Caco-2 (cell line): ENCODE measurements around the gene ZNF141. TPM values are rescaled to one million over a fixed set of nuclear protein-coding genes. Genes with fewer than 3 reads are reported as not detected.
"Not testable (repeated sequence)": the region's sequence is repeated elsewhere in the genome, so short reads cannot be mapped to it uniquely, and the experiment has no call there.

Source experiments
- BruUV-seq: library from RNA; stranded (reverse); fragments of 400-500 nt; replicated peaks from 2 replicates; lab custom pipeline; 2021; lab: Mats Ljungman, UMichigan
- CTCF ChIA-PET: fragments of 300-600 bp; sonication (Branson Sonifier 250); formaldehyde crosslinking; loops from one replicate; lab custom pipeline; 2022; ENCODE audit warnings: antibody characterized with exemption; lab: Charles Lee
- POLR2A ChIA-PET: fragments of 300-600 bp; sonication (Branson Sonifier 250); formaldehyde crosslinking; loops from one replicate; lab custom pipeline; 2022; ENCODE audit warnings: antibody characterized with exemption; lab: Charles Lee
- DNase-seq, 2 experiments: peaks; one replicate each; pipeline versions ENCODE4 v3.0.0 to v3.0.0-alpha.2; 2020 to 2022
- H3K27me3 ChIP-seq: replicated peaks from 2 replicates; pipeline ENCODE4 v1.6.0; 2011; ENCODE audit warnings: low read length; ENCODE audit not compliant: control insufficient read depth, insufficient read depth
- H3K36me3 ChIP-seq: 2 replicates; pipeline ENCODE4 v1.5.1; 2011; ENCODE audit warnings: low read length; ENCODE audit not compliant: control insufficient read depth, insufficient read depth
- H3K4me1 ChIP-seq: fragments of 250-450 bp; sonication (Bioruptor Pico); 2 replicates; pipeline ENCODE4 v1.5.1; 2020; ENCODE audit warnings: mild to moderate bottlenecking
- H3K4me3 ChIP-seq: 2 replicates; pipeline ENCODE4 v1.5.1; 2011; ENCODE audit warnings: low read depth, mild to moderate bottlenecking, control low read depth, low read length
- H3K9me3 ChIP-seq: fragments of 250-450 bp; sonication (Bioruptor Pico); 2 replicates; pipeline ENCODE4 v1.5.1; 2020; ENCODE audit warnings: mild to moderate bottlenecking, moderate library complexity
- H3K27ac Mint-ChIP-seq: one replicate; pipeline ENCODE4 v1.8.0; 2022; ENCODE audit warnings: mixed read lengths; ENCODE audit not compliant: unreplicated experiment
- H3K27me3 Mint-ChIP-seq: one replicate; pipeline ENCODE4 v1.8.0; 2022; ENCODE audit warnings: mixed read lengths; ENCODE audit not compliant: insufficient read depth, unreplicated experiment
- H3K36me3 Mint-ChIP-seq: one replicate; pipeline ENCODE4 v1.8.0; 2022; ENCODE audit warnings: mild to moderate bottlenecking, mixed read lengths; ENCODE audit not compliant: insufficient read depth, unreplicated experiment
- H3K4me1 Mint-ChIP-seq: one replicate; pipeline ENCODE4 v1.8.0; 2022; ENCODE audit warnings: low read depth, mixed read lengths; ENCODE audit not compliant: unreplicated experiment
- H3K4me3 Mint-ChIP-seq: one replicate; pipeline ENCODE4 v1.8.0; 2022; ENCODE audit warnings: mild to moderate bottlenecking, moderate library complexity, mixed read lengths; ENCODE audit not compliant: unreplicated experiment
- H3K9me3 Mint-ChIP-seq: one replicate; pipeline ENCODE4 v1.8.0; 2022; ENCODE audit warnings: mixed read lengths; ENCODE audit not compliant: unreplicated experiment
- intact Hi-C: fragments of 100-400 bp; cut with micrococcal nuclease; formaldehyde crosslinking; loops from one replicate; pipeline ENCODE4 v1.10.0; 2022; ENCODE audit not compliant: unreplicated experiment
- microRNA-seq: library from miRNA; unstranded; fragments of <30 nt; microRNA quantifications from one replicate; pipeline ENCODE4 v1.2.0, GENCODE V29; 2022
- total RNA-seq: library from RNA; stranded (reverse); gene quantifications from 2 replicates; pipeline ENCODE4 v1.2.3, GENCODE V29; 2022
- TF ChIP-seq, protein P1 (sequence below), 2 experiments: fragments of 200-600 bp in 1 of 2; IDR thresholded peaks; 1 replicate in 1 of 2; 2 replicates in 1 of 2; pipeline versions ENCODE4 v1.5.1 to v1.8.0; 2011 to 2022; ENCODE audit warnings: antibody characterized with exemption in 1 of 2, control low read depth in 1 of 2, inconsistent platforms in 1 of 2, low read depth in 1 of 2, low read length in 1 of 2, mild to moderate bottlenecking in 1 of 2, moderate library complexity in 1 of 2; ENCODE audit not compliant: insufficient read depth in 1 of 2, severe bottlenecking in 1 of 2, unreplicated experiment in 1 of 2

ZNF141 gene
- total RNA-seq, 1 experiment from 2014 or later: 32.5 TPM

- H3K9me3 Mint-ChIP-seq: peaks cover 46% of the 10 kb centered on the region
- no peaks in the 10 kb centered on the region for H3K9me3 ChIP-seq
Observed at GRCh38 chr4:404006-404405, 66.4 kb downstream of the ZNF141 start.

DNA sequence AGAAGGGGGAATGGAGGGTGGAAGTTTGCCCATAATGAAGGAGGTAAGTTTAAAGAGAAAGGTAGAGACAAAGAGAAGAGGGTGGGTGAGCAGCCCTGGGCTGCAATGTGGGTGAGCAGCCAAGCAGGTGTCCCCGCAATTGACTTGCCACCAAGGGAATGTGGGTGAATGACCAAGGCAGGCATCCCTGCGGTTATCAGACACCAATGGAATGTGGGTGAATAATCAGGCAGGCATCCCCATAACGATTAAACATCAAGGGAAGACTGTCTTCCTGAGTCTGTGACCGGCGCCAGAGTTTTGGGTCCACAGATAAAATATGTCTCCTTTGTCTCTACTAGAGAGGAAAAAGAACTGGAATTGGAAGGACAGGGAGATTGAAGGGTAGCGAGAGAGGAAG lies 70.7 kb downstream of the ZNF141 start:
- H3K36me3 ChIP-seq, H3K27me3 Mint-ChIP-seq, POLR2A ChIA-PET, BruUV-seq, H3K9me3 ChIP-seq, intact Hi-C loops, H3K4me3 Mint-ChIP-seq, H3K27ac Mint-ChIP-seq, H3K36me3 Mint-ChIP-seq, H3K4me3 ChIP-seq, DNase-seq, H3K4me1 Mint-ChIP-seq, H3K4me1 ChIP-seq, CTCF ChIA-PET, H3K27me3 ChIP-seq: not testable (repeated sequence)
- peaks cover 51% of the 10 kb centered on the region for H3K9me3 Mint-ChIP-seq

More at GRCh38 chr4:404006-404405, 66.4 kb downstream of the ZNF141 start:
- Histone ChIP-seq H3K4me3 (no peak overlapping the region), H3K27me3 (no peaks in the 10 kb centered on the region), H3K4me1 (no peaks in the 10 kb centered on the region), H3K36me3 (no peaks in the 10 kb centered on the region)
- Mint-ChIP-seq H3K27me3 (no peaks in the 10 kb centered on the region), H3K27ac (no peak overlapping the region), H3K36me3 (no peaks in the 10 kb centered on the region), H3K4me1 (no peaks in the 10 kb centered on the region), H3K4me3 (no peak overlapping the region)
- no peak for DNase-seq
- ChIA-PET POLR2A (no interaction called here), CTCF (no interaction called here)
- intact Hi-C loops: no loop called here
- BruUV-seq: no TSS peak
- TF ChIP-seq, protein P1, sequence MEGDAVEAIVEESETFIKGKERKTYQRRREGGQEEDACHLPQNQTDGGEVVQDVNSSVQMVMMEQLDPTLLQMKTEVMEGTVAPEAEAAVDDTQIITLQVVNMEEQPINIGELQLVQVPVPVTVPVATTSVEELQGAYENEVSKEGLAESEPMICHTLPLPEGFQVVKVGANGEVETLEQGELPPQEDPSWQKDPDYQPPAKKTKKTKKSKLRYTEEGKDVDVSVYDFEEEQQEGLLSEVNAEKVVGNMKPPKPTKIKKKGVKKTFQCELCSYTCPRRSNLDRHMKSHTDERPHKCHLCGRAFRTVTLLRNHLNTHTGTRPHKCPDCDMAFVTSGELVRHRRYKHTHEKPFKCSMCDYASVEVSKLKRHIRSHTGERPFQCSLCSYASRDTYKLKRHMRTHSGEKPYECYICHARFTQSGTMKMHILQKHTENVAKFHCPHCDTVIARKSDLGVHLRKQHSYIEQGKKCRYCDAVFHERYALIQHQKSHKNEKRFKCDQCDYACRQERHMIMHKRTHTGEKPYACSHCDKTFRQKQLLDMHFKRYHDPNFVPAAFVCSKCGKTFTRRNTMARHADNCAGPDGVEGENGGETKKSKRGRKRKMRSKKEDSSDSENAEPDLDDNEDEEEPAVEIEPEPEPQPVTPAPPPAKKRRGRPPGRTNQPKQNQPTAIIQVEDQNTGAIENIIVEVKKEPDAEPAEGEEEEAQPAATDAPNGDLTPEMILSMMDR (IDR thresholded peaks at IDR 0.05; ENCODE audit: insufficient read depth in 1 of 2, low read depth in 1 of 2, low read length in 1 of 2, severe bottlenecking in 1 of 2, unreplicated experiment in 1 of 2): no peak

DNA sequence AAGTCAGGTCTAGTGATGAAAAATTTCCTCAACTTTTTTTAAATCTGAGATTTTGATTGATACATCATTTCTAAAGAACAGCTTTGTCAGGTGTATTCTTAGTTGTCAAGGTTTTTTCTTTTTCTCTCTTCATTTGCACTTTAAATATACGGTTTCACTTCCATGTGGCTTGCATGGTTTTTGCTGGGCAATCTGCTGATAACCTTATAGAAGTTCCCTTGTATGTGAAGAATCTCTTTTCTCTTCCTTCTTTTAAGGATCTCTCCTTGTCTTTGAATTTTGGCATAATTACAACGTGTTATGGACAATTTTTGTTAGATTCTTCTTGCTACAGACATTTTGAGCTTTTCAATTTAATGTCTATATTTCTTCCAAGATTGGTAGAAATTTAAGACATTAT lies 85.0 kb downstream of the ZNF141 start:
- no TSS peak for BruUV-seq

More for the DNA sequence above, 85.0 kb downstream of the ZNF141 start:
- DNase-seq: no peak
- Mint-ChIP-seq H3K4me1 (no peaks in the 10 kb centered on the region), H3K9me3 (peaks cover 28% of the 10 kb centered on the region), H3K36me3 (peaks cover 20% of the 10 kb centered on the region), H3K27me3 (no peaks in the 10 kb centered on the region), H3K27ac (no peak overlapping the region), H3K4me3 (no peak overlapping the region)
- H3K4me3 ChIP-seq: no peak overlapping the region
- intact Hi-C loops: no loop called here
- no peaks in the 10 kb centered on the region for H3K36me3 ChIP-seq
- H3K4me1 ChIP-seq: no peaks in the 10 kb centered on the region
- ChIA-PET POLR2A (no interaction called here), CTCF (no interaction called here)
- H3K27me3 ChIP-seq: no peaks in the 10 kb centered on the region
- H3K9me3 ChIP-seq: peaks cover 31% of the 10 kb centered on the region
- TF ChIP-seq, protein P1 (IDR thresholded peaks at IDR 0.05; ENCODE audit: insufficient read depth in 1 of 2, low read depth in 1 of 2, low read length in 1 of 2, severe bottlenecking in 1 of 2, unreplicated experiment in 1 of 2): no peak

Small RNA genes within 50 kb of the gene (microRNA-seq; reads per million reads assigned to microRNA genes)
- not detected for gene MIR571

Other genes starting within 250 kb of the ZNF141 start
- gene ZNF718, start 213.3 kb upstream of the ZNF141 start, total RNA-seq: 13.0 and 13.2 TPM in 2 replicates
- not detected in 2 replicates for gene ZNF732, start 32.3 kb upstream of the ZNF141 start, total RNA-seq
- gene ZNF721, start 161.3 kb downstream of the ZNF141 start, total RNA-seq: 29.9 and 30.3 TPM in 2 replicates
- 56.6 and 58.8 TPM in 2 replicates for gene PIGG, start 161.4 kb downstream of the ZNF141 start, total RNA-seq
- gene TMEM271, start 238.5 kb downstream of the ZNF141 start, total RNA-seq: not detected in 2 replicates